GM10266 (cell line): ENCODE data around the gene VPS52.
A peak's percentile ranks its signal among the peaks of the same experiment; 100 is the strongest.

Experiments
- DNase-seq: peaks from one replicate; pipeline ENCODE4 v3.0.0; 2012; ENCODE audit errors: extremely low spot score
- TF ChIP-seq, protein P1 (sequence below): IDR thresholded peaks from 2 replicates; pipeline ENCODE4 v1.5.1; 2012; ENCODE audit warnings: mild to moderate bottlenecking, low read depth; ENCODE audit not compliant: control insufficient read depth, insufficient read depth; ENCODE audit errors: missing control alignments

Gene VPS52

GRCh38 chr6:33280539-33280938, 8.9 kb upstream of the VPS52 start:
- TF ChIP-seq, protein P1, sequence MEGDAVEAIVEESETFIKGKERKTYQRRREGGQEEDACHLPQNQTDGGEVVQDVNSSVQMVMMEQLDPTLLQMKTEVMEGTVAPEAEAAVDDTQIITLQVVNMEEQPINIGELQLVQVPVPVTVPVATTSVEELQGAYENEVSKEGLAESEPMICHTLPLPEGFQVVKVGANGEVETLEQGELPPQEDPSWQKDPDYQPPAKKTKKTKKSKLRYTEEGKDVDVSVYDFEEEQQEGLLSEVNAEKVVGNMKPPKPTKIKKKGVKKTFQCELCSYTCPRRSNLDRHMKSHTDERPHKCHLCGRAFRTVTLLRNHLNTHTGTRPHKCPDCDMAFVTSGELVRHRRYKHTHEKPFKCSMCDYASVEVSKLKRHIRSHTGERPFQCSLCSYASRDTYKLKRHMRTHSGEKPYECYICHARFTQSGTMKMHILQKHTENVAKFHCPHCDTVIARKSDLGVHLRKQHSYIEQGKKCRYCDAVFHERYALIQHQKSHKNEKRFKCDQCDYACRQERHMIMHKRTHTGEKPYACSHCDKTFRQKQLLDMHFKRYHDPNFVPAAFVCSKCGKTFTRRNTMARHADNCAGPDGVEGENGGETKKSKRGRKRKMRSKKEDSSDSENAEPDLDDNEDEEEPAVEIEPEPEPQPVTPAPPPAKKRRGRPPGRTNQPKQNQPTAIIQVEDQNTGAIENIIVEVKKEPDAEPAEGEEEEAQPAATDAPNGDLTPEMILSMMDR: no peak
- DNase-seq: no peak

GRCh38 chr6:33279971-33280511, 8.4 kb upstream of the VPS52 start:
- TF ChIP-seq, protein P1: peak; percentile 30
- DNase-seq: no peak

DNA sequence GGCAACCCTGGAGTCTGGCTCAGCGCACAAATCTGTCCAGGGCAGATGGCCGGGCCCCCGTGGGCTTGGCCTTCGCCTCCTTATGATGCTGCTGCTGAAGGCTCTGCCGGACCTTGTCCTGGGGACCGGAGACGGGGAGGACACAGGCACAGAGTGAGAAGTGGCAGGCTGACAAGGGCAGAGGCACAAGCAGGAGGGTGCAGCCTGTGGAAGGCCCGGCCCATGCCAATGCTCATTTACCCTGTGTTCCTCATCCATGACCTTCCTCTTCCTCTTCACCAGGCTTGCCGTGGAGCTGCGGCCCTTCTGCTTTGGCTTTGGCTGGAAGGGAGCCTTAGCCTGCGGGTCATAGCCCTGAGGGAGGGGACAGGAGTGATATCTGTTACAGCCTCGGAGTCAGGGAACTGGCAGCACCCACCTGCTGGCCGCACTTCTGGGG, 7.6 kb upstream of the VPS52 start:
- TF ChIP-seq, protein P1: no peak
- DNase-seq: no peak

- no peak for DNase-seq
- TF ChIP-seq, protein P1: no peak
Measured at GRCh38 chr6:33278810-33279209, 7.1 kb upstream of the VPS52 start.

GRCh38 chr6:33278392-33278741, 6.7 kb upstream of the VPS52 start:
- TF ChIP-seq, protein P1: no peak
- DNase-seq: no peak

GRCh38 chr6:33277663-33278391, 6.2 kb upstream of the VPS52 start:
- peak; percentile 32 for DNase-seq

More at GRCh38 chr6:33277663-33278391, 6.2 kb upstream of the VPS52 start:
- TF ChIP-seq, protein P1: no peak
